Measurements from ENCODE around the gene SLC35B4.

SLC35B4 gene

GRCh38 chr7:134293002-134293740 is 23.6 kb downstream of the SLC35B4 start:
- DNase-seq (ENCODE audit: low read depth in 2 of 2) = no peak

GRCh38 chr7:134290286-134290685 is 26.4 kb downstream of the SLC35B4 start:
- DNase-seq (ENCODE audit: low read depth in 2 of 2) = no peak

GRCh38 chr7:134289841-134290240 is 26.9 kb downstream of the SLC35B4 start:
- no peak for DNase-seq (ENCODE audit: low read depth in 2 of 2)

GRCh38 chr7:134289423-134289822 is 27.3 kb downstream of the SLC35B4 start:
- no peak for DNase-seq (ENCODE audit: low read depth in 2 of 2)

GRCh38 chr7:134287916-134288659 is 28.6 kb downstream of the SLC35B4 start:
- DNase-seq (ENCODE audit: low read depth in 2 of 2) = no peak

GRCh38 chr7:134284952-134285351 is 31.8 kb downstream of the SLC35B4 start:
- no peak for DNase-seq (ENCODE audit: low read depth in 2 of 2)

GRCh38 chr7:134284011-134284410 is 32.7 kb downstream of the SLC35B4 start:
- no peak for DNase-seq (ENCODE audit: low read depth in 2 of 2)

GRCh38 chr7:134280508-134280907 is 36.2 kb downstream of the SLC35B4 start:
- DNase-seq (ENCODE audit: low read depth in 2 of 2) = no peak

- no peak for DNase-seq (ENCODE audit: low read depth in 2 of 2)
Measured at GRCh38 chr7:134279898-134280297, 36.8 kb downstream of the SLC35B4 start.

- DNase-seq (ENCODE audit: low read depth in 2 of 2) = no peak
Measured at GRCh38 chr7:134279336-134279735, 37.4 kb downstream of the SLC35B4 start.

- DNase-seq (ENCODE audit: low read depth in 2 of 2) = no peak
Measured at GRCh38 chr7:134278502-134279153, 38.1 kb downstream of the SLC35B4 start.

- no peak for DNase-seq (ENCODE audit: low read depth in 2 of 2)
Measured at GRCh38 chr7:134276951-134277350, 39.8 kb downstream of the SLC35B4 start.

- DNase-seq (ENCODE audit: low read depth in 2 of 2) = no peak
Measured at GRCh38 chr7:134262322-134262721, 54.4 kb downstream of the SLC35B4 start.

- no peak for DNase-seq (ENCODE audit: low read depth in 2 of 2)
Measured at GRCh38 chr7:134255814-134256213, 60.9 kb downstream of the SLC35B4 start.

- DNase-seq (ENCODE audit: low read depth in 2 of 2) = no peak
Measured at GRCh38 chr7:134254311-134254710, 62.4 kb downstream of the SLC35B4 start.

- no peak for DNase-seq (ENCODE audit: low read depth in 2 of 2)
Measured at GRCh38 chr7:134248196-134248595, 68.5 kb downstream of the SLC35B4 start.

GRCh38 chr7:134246761-134247160 is 70.0 kb downstream of the SLC35B4 start:
- no peak for DNase-seq (ENCODE audit: low read depth in 2 of 2)

- DNase-seq (ENCODE audit: low read depth in 2 of 2) = no peak
Measured at GRCh38 chr7:134246347-134246746, 70.4 kb downstream of the SLC35B4 start.

GRCh38 chr7:134245253-134245652 is 71.5 kb downstream of the SLC35B4 start:
- no peak for DNase-seq (ENCODE audit: low read depth in 2 of 2)

All from stimulated activated CD4-positive, alpha-beta T cell treated with anti-CD3 and anti-CD28 coated beads, Interleukin-4, amount 100 ng/mL, for 48 hours (primary cell).